Astrocyte of the spinal cord (primary cell): ENCODE measurements around the gene FBXL22.

Experiments
- DNase-seq: peaks from one replicate; pipeline ENCODE4 v3.0.0; 2011; ENCODE audit warnings: low read depth, low spot score
- H3K4me3 ChIP-seq: 2 replicates; pipeline ENCODE4 v1.5.1; 2011; ENCODE audit warnings: low read depth, mild to moderate bottlenecking, low read length, moderate library complexity
- CTCF ChIP-seq: IDR thresholded peaks from 2 replicates; pipeline ENCODE4 v1.5.1; 2012; ENCODE audit warnings: low read depth, mild to moderate bottlenecking, low read length, inconsistent platforms
- in situ Hi-C: cut with HindIII; loops from 2 replicates; pipeline ENCODE4 v1.10.0; 2017; ENCODE audit warnings: low sequenced_read_pairs

Gene FBXL22

GRCh38 chr15:63556736-63557135 lies 40.5 kb upstream of the FBXL22 start:
- no peak overlapping the region for H3K4me3 ChIP-seq
- in situ Hi-C loops, result no loop called here
- no peak for DNase-seq
- TF ChIP-seq CTCF, result no peak

- in situ Hi-C loops, result no loop called here
- peak; percentile 69 for DNase-seq
- H3K4me3 ChIP-seq, result no peak overlapping the region
- no peak for TF ChIP-seq CTCF
Measured at GRCh38 chr15:63559753-63560152, 37.4 kb upstream of the FBXL22 start.

GRCh38 chr15:63560741-63561448 lies 36.3 kb upstream of the FBXL22 start:
- DNase-seq, result no peak
- TF ChIP-seq CTCF, result no peak
- H3K4me3 ChIP-seq, result no peak overlapping the region
- in situ Hi-C loops, result no loop called here

GRCh38 chr15:63564093-63564492 lies 33.1 kb upstream of the FBXL22 start:
- no peak for DNase-seq
- no peak for TF ChIP-seq CTCF
- H3K4me3 ChIP-seq, result no peak overlapping the region
- in situ Hi-C loops, result no loop called here

GRCh38 chr15:63565536-63566186 lies 31.5 kb upstream of the FBXL22 start:
- in situ Hi-C loops, result no loop called here
- no peak for DNase-seq
- no peak for TF ChIP-seq CTCF
- H3K4me3 ChIP-seq, result no peak overlapping the region

GRCh38 chr15:63572749-63573464 lies 24.3 kb upstream of the FBXL22 start:
- in situ Hi-C loops, result no loop called here
- no peak for DNase-seq
- H3K4me3 ChIP-seq, result no peak overlapping the region
- no peak for TF ChIP-seq CTCF
